Liver (tissue), 9 donors: ENCODE results near the gene PSMD6. TPM values are rescaled to one million over a fixed set of nuclear protein-coding genes. Genes with fewer than 3 reads are reported as not detected.

ENCODE experiments used
- DNase-seq: peaks from one replicate; pipeline ENCODE4 v3.0.0-alpha.2; 2017; ENCODE audit warnings: low spot score
- H3K27ac ChIP-seq, 2 donors: one replicate each; pipeline ENCODE4 v1.7.0; 2013; ENCODE audit warnings: inconsistent platforms in 2 of 2, low read length in 2 of 2, control low read depth in 1 of 2, low read depth in 1 of 2, mild to moderate bottlenecking in 1 of 2
- H3K27me3 ChIP-seq, 4 donors: one replicate each; pipeline versions ENCODE4 v1.6.1 to v1.7.0; 2013; ENCODE audit warnings: low read length in 3 of 4, inconsistent platforms in 1 of 4, mild to moderate bottlenecking in 1 of 4, moderate library complexity in 1 of 4; ENCODE audit not compliant: control insufficient read depth in 4 of 4, insufficient read depth in 4 of 4
- H3K36me3 ChIP-seq, 4 donors: one replicate each; pipeline versions ENCODE4 v1.6.1 to v1.7.0; 2013; ENCODE audit warnings: low read length in 3 of 4, mild to moderate bottlenecking in 3 of 4, low read depth in 1 of 4, moderate library complexity in 1 of 4; ENCODE audit not compliant: control insufficient read depth in 4 of 4, insufficient read depth in 3 of 4
- H3K4me1 ChIP-seq, 4 donors: one replicate each; pipeline versions ENCODE4 v1.6.1 to v1.7.0; 2013; ENCODE audit warnings: low read length in 3 of 4, mild to moderate bottlenecking in 3 of 4, moderate library complexity in 1 of 4; ENCODE audit not compliant: control insufficient read depth in 4 of 4, insufficient read depth in 4 of 4
- H3K4me3 ChIP-seq, 3 donors: one replicate each; pipeline versions ENCODE4 v1.6.1 to v1.7.0; 2013; ENCODE audit warnings: low read length in 3 of 3, control low read depth in 1 of 3, low read depth in 1 of 3, mild to moderate bottlenecking in 1 of 3
- H3K9ac ChIP-seq, 2 donors: one replicate each; pipeline ENCODE4 v1.7.0; 2013; ENCODE audit warnings: low read length in 2 of 2, mild to moderate bottlenecking in 2 of 2, moderate library complexity in 2 of 2, control low read depth in 1 of 2, low read depth in 1 of 2
- H3K9me3 ChIP-seq, 4 donors: one replicate each; pipeline versions ENCODE4 v1.6.1 to v1.7.0; 2013; ENCODE audit warnings: low read length in 3 of 4; ENCODE audit not compliant: control insufficient read depth in 4 of 4
- EGR1 ChIP-seq, 2 donors: IDR thresholded peaks; 2 replicates each; pipeline ENCODE4 v1.6.1; 2016 to 2018; ENCODE audit warnings: antibody characterized with exemption in 2 of 2, low read depth in 2 of 2
- FOXA1 ChIP-seq: IDR thresholded peaks from 2 replicates; pipeline ENCODE4 v1.6.1; 2016; ENCODE audit warnings: antibody characterized with exemption
- FOXA2 ChIP-seq: IDR thresholded peaks from 2 replicates; pipeline ENCODE4 v1.6.1; 2016; ENCODE audit warnings: antibody characterized with exemption
- HNF4A ChIP-seq, 2 donors: conservative IDR thresholded peaks; 2 replicates each; pipeline ENCODE4 v1.6.1; 2016; ENCODE audit warnings: antibody characterized with exemption in 2 of 2, mild to moderate bottlenecking in 2 of 2
- JUND ChIP-seq, 2 donors: IDR thresholded peaks; 2 replicates each; pipeline ENCODE4 v1.6.1; 2016; ENCODE audit warnings: antibody characterized with exemption in 2 of 2
- NR2F2 ChIP-seq: IDR thresholded peaks from 2 replicates; pipeline ENCODE4 v1.6.1; 2016; ENCODE audit warnings: antibody characterized with exemption
- RAD21 ChIP-seq, 2 donors: IDR thresholded peaks; 2 replicates each; pipeline ENCODE4 v1.6.1; 2016; ENCODE audit warnings: antibody characterized with exemption in 2 of 2, mild to moderate bottlenecking in 2 of 2
- RXRA ChIP-seq, 2 donors: IDR thresholded peaks; 2 replicates each; pipeline ENCODE4 v1.6.1; 2017 to 2018; ENCODE audit warnings: antibody characterized with exemption in 2 of 2, mild to moderate bottlenecking in 1 of 2
- SP1 ChIP-seq: IDR thresholded peaks from 2 replicates; pipeline ENCODE4 v1.6.1; 2018; ENCODE audit warnings: antibody characterized with exemption, mild to moderate bottlenecking
- TAF1 ChIP-seq: conservative IDR thresholded peaks from 2 replicates; pipeline ENCODE4 v1.6.1; 2016; ENCODE audit warnings: antibody characterized with exemption, mild to moderate bottlenecking
- YY1 ChIP-seq: IDR thresholded peaks from 2 replicates; pipeline ENCODE4 v1.6.1; 2016; ENCODE audit warnings: antibody characterized with exemption, mild to moderate bottlenecking
- WGBS: extraction: QIAGEN DNeasy Blood & Tissue Kit; methylation state at CpG from one replicate; pipeline ENCODE4 v1.1.7; 2013; 5-methylcytosine and 5-hydroxymethylcytosine counted together
- polyA plus RNA-seq, 2 donors: library from polyadenylated mRNA; stranded (reverse) in 1 of 2; unstranded in 1 of 2; fragments of 200-250 nt in 1 of 2; fragments of >200 nt in 1 of 2; fragmentation: Nextera tagmentation in 1 of 2; extraction: Ambion mirVana in 1 of 2; gene quantifications; one replicate each; pipeline versions ENCODE4 v1.2.1 to v1.2.3, GENCODE V29; 2013 to 2015
- total RNA-seq, 2 donors: library from RNA; depleted of rRNA; stranded (reverse); fragments of >200 nt; gene quantifications; one replicate each; pipeline ENCODE4 v1.2.3, GENCODE V29; 2014
- TF ChIP-seq, protein P1 (sequence below): IDR thresholded peaks from 2 replicates; pipeline ENCODE4 v1.6.1; 2016; ENCODE audit warnings: antibody characterized with exemption, mild to moderate bottlenecking
- TF ChIP-seq, protein P2 (sequence below): IDR thresholded peaks from 2 replicates; pipeline ENCODE4 v1.6.1; 2016; ENCODE audit warnings: antibody characterized with exemption
- TF ChIP-seq, protein P3 (sequence below): IDR thresholded peaks from 2 replicates; pipeline ENCODE4 v1.6.1; 2016; ENCODE audit warnings: antibody characterized with exemption
- TF ChIP-seq, protein P4 (sequence below): IDR thresholded peaks from 2 replicates; pipeline ENCODE4 v1.6.1; 2016; ENCODE audit warnings: antibody characterized with exemption
- TF ChIP-seq, protein P5 (sequence below): fragments of 150-350 bp; IDR thresholded peaks from 2 replicates; pipeline ENCODE4 v1.5.1; 2017; ENCODE audit warnings: improper control_type of control experiment, low read depth, low read length; ENCODE audit not compliant: missing input control
- donor health status: healthy.
- donor health status: healthy.
- donor health status: healthy.
- donor health status: healthy.
- donor health status: healthy.

PSMD6 gene
- total and polyA plus RNA-seq, 4 donors, result 49.3 to 72.7 (median 54.9) TPM

DNA sequence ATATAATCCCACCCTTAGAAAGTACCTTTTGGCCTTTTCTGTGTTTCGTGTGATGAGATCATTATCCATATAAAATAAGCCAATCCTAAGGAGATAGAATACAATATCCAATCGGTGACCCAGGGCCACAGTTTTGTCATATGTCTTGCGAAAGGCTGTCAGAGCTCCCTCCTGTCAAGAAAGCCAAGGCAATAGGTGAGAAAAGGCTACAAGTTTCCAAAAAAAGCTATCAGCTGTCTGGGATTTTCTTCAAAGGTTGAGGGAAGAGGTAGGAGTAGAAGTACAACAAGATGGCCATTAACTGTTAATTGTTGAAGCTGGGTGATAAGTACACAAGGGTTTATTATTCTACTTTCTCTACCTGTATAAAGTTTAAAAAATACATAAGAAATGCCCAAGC is 4.0 kb downstream of the PSMD6 start:
- Histone ChIP-seq H3K9ac (no peak overlapping the region), H3K4me3 (no peak overlapping the region), H3K9me3 (no peaks in the 10 kb centered on the region), H3K36me3 (peaks cover 8 to 41% (median 37%) of the 10 kb centered on the region in 4 donors), H3K4me1 (peaks cover 7 to 17% (median 12%) of the 10 kb centered on the region in 4 donors), H3K27me3 (no peaks in the 10 kb centered on the region), H3K27ac (no peak overlapping the region)
- 92% methylated on average over 3 of the region's 3 CpGs for WGBS
- DNase-seq, result no peak
- TF ChIP-seq, protein P1, sequence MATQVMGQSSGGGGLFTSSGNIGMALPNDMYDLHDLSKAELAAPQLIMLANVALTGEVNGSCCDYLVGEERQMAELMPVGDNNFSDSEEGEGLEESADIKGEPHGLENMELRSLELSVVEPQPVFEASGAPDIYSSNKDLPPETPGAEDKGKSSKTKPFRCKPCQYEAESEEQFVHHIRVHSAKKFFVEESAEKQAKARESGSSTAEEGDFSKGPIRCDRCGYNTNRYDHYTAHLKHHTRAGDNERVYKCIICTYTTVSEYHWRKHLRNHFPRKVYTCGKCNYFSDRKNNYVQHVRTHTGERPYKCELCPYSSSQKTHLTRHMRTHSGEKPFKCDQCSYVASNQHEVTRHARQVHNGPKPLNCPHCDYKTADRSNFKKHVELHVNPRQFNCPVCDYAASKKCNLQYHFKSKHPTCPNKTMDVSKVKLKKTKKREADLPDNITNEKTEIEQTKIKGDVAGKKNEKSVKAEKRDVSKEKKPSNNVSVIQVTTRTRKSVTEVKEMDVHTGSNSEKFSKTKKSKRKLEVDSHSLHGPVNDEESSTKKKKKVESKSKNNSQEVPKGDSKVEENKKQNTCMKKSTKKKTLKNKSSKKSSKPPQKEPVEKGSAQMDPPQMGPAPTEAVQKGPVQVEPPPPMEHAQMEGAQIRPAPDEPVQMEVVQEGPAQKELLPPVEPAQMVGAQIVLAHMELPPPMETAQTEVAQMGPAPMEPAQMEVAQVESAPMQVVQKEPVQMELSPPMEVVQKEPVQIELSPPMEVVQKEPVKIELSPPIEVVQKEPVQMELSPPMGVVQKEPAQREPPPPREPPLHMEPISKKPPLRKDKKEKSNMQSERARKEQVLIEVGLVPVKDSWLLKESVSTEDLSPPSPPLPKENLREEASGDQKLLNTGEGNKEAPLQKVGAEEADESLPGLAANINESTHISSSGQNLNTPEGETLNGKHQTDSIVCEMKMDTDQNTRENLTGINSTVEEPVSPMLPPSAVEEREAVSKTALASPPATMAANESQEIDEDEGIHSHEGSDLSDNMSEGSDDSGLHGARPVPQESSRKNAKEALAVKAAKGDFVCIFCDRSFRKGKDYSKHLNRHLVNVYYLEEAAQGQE, result no peak
- TF ChIP-seq HNF4A (conservative IDR thresholded peaks at IDR 0.05) (no peak), FOXA2 (no peak), EGR1 (IDR thresholded peaks at IDR 0.05; ENCODE audit: low read depth in 2 of 2) (no peak)

DNA sequence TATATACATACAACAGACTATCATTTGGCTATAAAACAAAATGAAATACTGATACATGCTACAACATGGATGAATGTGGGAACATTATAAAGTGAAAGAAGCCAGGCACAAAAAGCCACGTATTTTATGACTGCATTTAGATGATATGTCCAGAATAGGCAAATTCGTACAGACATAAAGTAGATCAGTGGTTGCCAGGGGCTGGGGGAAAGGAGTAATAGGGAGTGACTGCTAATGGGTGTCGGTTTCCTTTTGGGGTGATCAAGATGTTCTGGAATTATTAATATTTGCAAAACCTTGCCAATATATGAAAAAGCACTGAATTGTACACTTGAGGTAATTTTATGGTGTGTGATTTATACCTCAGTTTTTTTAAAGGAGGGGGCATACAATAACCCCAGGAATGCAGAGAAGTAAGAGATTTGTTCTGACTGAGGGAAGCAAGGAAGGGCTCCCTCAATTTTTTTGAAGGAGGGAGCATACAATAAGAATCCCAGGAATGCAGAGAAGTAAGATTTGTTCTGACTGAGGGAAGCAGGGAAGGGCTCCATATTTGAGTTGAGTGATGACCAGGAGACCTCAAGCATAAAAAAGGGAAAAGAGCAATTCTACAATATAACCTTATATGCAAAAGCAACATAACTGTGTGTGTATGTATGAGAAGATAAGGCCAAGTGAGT is 6.2 kb downstream of the PSMD6 start:
- no peak for DNase-seq
- no peaks in the 10 kb centered on the region for H3K27me3 ChIP-seq
- no peak overlapping the region for H3K9ac ChIP-seq
- TF ChIP-seq, protein P2, sequence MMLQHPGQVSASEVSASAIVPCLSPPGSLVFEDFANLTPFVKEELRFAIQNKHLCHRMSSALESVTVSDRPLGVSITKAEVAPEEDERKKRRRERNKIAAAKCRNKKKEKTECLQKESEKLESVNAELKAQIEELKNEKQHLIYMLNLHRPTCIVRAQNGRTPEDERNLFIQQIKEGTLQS, result no peak
- no peak for TF ChIP-seq FOXA2
- TF ChIP-seq, protein P3, sequence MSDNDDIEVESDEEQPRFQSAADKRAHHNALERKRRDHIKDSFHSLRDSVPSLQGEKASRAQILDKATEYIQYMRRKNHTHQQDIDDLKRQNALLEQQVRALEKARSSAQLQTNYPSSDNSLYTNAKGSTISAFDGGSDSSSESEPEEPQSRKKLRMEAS, result no peak
- TF ChIP-seq JUND (IDR thresholded peaks at IDR 0.05), result no peak
- TF ChIP-seq TAF1, result no peak
- TF ChIP-seq SP1, result no peak
- TF ChIP-seq FOXA1, result no peak
- no peak for TF ChIP-seq YY1
- TF ChIP-seq, protein P4, sequence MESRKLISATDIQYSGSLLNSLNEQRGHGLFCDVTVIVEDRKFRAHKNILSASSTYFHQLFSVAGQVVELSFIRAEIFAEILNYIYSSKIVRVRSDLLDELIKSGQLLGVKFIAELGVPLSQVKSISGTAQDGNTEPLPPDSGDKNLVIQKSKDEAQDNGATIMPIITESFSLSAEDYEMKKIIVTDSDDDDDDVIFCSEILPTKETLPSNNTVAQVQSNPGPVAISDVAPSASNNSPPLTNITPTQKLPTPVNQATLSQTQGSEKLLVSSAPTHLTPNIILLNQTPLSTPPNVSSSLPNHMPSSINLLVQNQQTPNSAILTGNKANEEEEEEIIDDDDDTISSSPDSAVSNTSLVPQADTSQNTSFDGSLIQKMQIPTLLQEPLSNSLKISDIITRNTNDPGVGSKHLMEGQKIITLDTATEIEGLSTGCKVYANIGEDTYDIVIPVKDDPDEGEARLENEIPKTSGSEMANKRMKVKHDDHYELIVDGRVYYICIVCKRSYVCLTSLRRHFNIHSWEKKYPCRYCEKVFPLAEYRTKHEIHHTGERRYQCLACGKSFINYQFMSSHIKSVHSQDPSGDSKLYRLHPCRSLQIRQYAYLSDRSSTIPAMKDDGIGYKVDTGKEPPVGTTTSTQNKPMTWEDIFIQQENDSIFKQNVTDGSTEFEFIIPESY, result no peak
- no peak for TF ChIP-seq NR2F2
- TF ChIP-seq, protein P5, sequence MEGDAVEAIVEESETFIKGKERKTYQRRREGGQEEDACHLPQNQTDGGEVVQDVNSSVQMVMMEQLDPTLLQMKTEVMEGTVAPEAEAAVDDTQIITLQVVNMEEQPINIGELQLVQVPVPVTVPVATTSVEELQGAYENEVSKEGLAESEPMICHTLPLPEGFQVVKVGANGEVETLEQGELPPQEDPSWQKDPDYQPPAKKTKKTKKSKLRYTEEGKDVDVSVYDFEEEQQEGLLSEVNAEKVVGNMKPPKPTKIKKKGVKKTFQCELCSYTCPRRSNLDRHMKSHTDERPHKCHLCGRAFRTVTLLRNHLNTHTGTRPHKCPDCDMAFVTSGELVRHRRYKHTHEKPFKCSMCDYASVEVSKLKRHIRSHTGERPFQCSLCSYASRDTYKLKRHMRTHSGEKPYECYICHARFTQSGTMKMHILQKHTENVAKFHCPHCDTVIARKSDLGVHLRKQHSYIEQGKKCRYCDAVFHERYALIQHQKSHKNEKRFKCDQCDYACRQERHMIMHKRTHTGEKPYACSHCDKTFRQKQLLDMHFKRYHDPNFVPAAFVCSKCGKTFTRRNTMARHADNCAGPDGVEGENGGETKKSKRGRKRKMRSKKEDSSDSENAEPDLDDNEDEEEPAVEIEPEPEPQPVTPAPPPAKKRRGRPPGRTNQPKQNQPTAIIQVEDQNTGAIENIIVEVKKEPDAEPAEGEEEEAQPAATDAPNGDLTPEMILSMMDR, result no peak
- TF ChIP-seq EGR1 (IDR thresholded peaks at IDR 0.05; ENCODE audit: low read depth in 2 of 2), result no peak
- TF ChIP-seq HNF4A (conservative IDR thresholded peaks at IDR 0.05), result no peak
- no peak for TF ChIP-seq RXRA (IDR thresholded peaks at IDR 0.05)
- TF ChIP-seq, protein P1, result no peak
- no peak for TF ChIP-seq RAD21 (IDR thresholded peaks at IDR 0.05)
- H3K4me3 ChIP-seq, result no peak overlapping the region
- peaks cover 12 to 62% (median 55%) of the 10 kb centered on the region in 4 donors for H3K36me3 ChIP-seq
- peaks cover 4 to 11% (median 6%) of the 10 kb centered on the region in 4 donors for H3K4me1 ChIP-seq
- 94% methylated on average over 3 of the region's 3 CpGs for WGBS
- H3K9me3 ChIP-seq, result no peaks in the 10 kb centered on the region
- no peak overlapping the region for H3K27ac ChIP-seq
